Effector memory CD8-positive, alpha-beta T cell (primary cell): ENCODE data around the gene CTPS2.
"Not testable (repeated sequence)": the region's sequence is repeated elsewhere in the genome, so short reads cannot be mapped to it uniquely, and the experiment has no call there.

Experiments
- ATAC-seq: fragments of 150-1000 bp; cut with Tn5 transposase; replicated peaks from 2 replicates; pipeline ENCODE4 v1.10.0; 2021; ENCODE audit warnings: mild to moderate bottlenecking, moderate library complexity
- DNase-seq, 3 experiments: peaks; one replicate each; pipeline ENCODE4 v3.0.0; 2021
- H3K27ac Mint-ChIP-seq, 2 donors: one replicate each; pipeline ENCODE4 v1.8.0; 2022; ENCODE audit warnings: mild to moderate bottlenecking in 2 of 2, mixed read lengths in 2 of 2, moderate library complexity in 2 of 2
- H3K27me3 Mint-ChIP-seq, 2 donors: one replicate each; pipeline ENCODE4 v1.8.0; 2022; ENCODE audit warnings: mixed read lengths in 2 of 2
- H3K36me3 Mint-ChIP-seq: one replicate; pipeline ENCODE4 v1.8.0; 2022; ENCODE audit warnings: mild to moderate bottlenecking, moderate library complexity, mixed read lengths; ENCODE audit not compliant: insufficient read depth
- H3K4me1 Mint-ChIP-seq, 2 donors: one replicate each; pipeline ENCODE4 v1.8.0; 2022; ENCODE audit warnings: low read depth in 2 of 2, mixed read lengths in 2 of 2
- H3K4me3 Mint-ChIP-seq, 2 donors: one replicate each; pipeline ENCODE4 v1.8.0; 2022; ENCODE audit warnings: mild to moderate bottlenecking in 2 of 2, mixed read lengths in 2 of 2, moderate library complexity in 2 of 2
- H3K9me3 Mint-ChIP-seq, 2 donors: one replicate each; pipeline ENCODE4 v1.8.0; 2022; ENCODE audit warnings: mixed read lengths in 2 of 2

CTPS2 gene

DNA sequence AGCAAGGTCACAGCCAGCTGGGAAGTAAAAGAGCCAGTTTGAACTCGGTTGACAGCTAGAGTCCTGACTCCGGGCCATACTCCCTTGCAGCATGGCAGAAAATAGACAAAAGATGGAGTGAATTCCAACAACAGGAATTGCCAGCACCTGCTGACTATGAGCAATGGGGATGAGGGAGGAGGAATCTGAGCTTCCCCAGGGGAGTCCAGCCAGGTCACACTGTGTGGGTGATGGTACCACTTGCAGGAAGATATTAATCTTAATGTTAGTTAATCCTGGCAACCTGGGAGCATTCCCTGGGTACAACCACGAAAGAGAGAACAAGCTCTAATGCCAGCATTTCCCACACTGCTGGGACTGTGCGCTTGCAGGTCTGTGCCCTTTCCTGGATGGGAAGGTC lies 110.6 kb downstream of the CTPS2 start:
- H3K4me1 Mint-ChIP-seq, result no peaks in the 10 kb centered on the region
- no peak overlapping the region for H3K4me3 Mint-ChIP-seq
- peaks cover 4% of the 10 kb centered on the region for H3K36me3 Mint-ChIP-seq
- H3K27ac Mint-ChIP-seq, result no peak overlapping the region
- no peak for DNase-seq
- no peak for ATAC-seq
- no peaks in the 10 kb centered on the region for H3K27me3 Mint-ChIP-seq
- peaks cover 0 to 2% of the 10 kb centered on the region in 2 donors for H3K9me3 Mint-ChIP-seq

DNA sequence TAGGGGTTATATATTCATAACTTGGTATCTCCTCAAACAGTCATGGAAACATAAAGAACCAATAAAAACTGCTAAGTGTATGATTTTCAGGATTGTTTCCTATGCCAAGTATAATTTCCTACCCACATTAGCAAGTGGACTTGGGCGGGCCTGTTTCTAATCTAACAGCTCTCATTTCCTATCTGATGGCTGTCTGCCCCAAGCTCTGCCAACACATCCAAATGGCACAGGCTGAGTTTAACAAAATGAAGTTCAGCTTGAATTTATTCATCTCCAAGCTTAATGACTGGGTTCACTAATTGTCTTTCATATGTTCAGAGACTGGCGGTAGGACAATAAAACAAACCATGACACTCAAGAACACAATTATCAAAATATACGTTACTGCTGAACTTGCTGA lies 118.0 kb downstream of the CTPS2 start:
- H3K9me3 Mint-ChIP-seq, result peaks cover 0 to 2% of the 10 kb centered on the region in 2 donors
- no peaks in the 10 kb centered on the region for H3K27me3 Mint-ChIP-seq
- no peak overlapping the region for H3K4me3 Mint-ChIP-seq
- no peak overlapping the region for H3K27ac Mint-ChIP-seq
- no peak for ATAC-seq
- no peak for DNase-seq
- no peaks in the 10 kb centered on the region for H3K36me3 Mint-ChIP-seq
- H3K4me1 Mint-ChIP-seq, result no peaks in the 10 kb centered on the region

DNA sequence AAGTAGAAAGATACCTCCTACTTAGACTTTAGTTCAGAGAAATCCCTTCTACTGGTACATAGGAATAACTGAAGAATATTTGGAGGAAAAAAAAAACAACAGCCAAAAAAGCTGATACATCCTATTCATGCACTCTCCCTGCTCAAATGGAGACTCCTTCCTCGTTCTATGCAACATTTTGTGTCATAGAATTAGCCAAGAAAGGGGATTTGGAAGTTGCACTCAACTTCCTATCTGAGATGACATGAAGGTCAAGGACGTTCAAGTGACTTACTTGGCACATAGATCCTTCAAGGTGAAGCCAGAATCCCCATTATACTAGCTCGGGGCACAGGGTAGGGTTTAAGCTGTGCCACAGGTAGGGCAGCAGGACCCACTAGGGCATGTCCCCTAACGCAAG lies 118.7 kb downstream of the CTPS2 start:
- H3K9me3 Mint-ChIP-seq, result peaks cover 0 to 2% of the 10 kb centered on the region in 2 donors
- H3K27ac Mint-ChIP-seq, result no peak overlapping the region
- DNase-seq (no peak), ATAC-seq (no peak)
- H3K36me3 Mint-ChIP-seq, result no peaks in the 10 kb centered on the region
- no peaks in the 10 kb centered on the region for H3K27me3 Mint-ChIP-seq
- no peaks in the 10 kb centered on the region for H3K4me1 Mint-ChIP-seq
- no peak overlapping the region for H3K4me3 Mint-ChIP-seq

DNA sequence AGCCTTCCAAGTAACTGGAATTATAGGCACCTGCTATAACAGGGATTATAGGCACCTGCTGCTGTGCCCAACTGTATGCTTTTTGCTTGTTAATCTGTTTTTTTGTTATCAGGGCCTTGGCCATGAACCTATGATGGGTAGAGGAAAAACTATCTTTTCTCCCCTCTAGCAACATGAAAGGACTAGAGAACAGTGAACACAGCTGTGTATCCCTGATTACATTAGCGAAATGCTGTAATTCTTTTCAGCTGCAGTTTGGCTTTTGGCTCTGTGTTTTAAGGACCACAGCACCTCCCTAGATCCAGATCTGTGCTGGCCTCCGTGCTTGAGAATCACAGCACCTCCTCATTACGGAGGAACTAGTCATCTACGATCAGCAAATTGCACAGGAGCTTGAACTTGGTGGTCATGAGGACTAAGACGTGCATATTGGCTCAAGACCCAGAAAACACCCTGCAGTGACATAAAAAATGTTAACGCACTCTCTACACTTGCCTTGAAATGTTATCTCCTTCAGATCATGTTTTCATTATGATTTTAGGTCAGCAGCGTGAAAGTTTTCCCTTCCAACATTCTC lies 120.2 kb downstream of the CTPS2 start:
- DNase-seq, result no peak
- Mint-ChIP-seq H3K27me3 (no peaks in the 10 kb centered on the region), H3K27ac (no peak overlapping the region), H3K4me1 (no peaks in the 10 kb centered on the region), H3K36me3 (no peaks in the 10 kb centered on the region), H3K4me3 (no peak overlapping the region), H3K9me3 (no peaks in the 10 kb centered on the region)
- ATAC-seq, result no peak

DNA sequence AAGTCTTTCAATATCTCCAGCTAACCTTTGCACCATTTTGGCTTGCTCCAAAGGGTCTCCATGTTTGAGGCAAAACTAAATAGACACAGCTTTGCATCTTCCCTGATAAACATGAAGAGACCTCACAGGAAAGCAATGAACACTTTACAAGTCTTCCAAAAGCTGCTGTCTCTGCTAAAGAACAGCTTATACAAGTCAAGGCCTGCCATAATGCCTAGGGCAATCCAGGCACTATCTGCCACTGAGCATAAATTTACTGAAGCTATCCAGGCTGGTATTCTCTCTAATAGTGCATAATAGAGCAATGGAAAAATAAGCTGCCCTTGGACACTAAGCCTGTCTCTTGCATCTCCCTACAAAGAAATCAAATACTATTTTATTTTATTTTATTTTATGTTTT lies 122.6 kb downstream of the CTPS2 start:
- Mint-ChIP-seq H3K27me3 (no peaks in the 10 kb centered on the region), H3K9me3 (no peaks in the 10 kb centered on the region), H3K4me3 (no peak overlapping the region), H3K4me1 (no peaks in the 10 kb centered on the region), H3K36me3 (no peaks in the 10 kb centered on the region), H3K27ac (no peak overlapping the region)
- no peak for DNase-seq
- no peak for ATAC-seq

DNA sequence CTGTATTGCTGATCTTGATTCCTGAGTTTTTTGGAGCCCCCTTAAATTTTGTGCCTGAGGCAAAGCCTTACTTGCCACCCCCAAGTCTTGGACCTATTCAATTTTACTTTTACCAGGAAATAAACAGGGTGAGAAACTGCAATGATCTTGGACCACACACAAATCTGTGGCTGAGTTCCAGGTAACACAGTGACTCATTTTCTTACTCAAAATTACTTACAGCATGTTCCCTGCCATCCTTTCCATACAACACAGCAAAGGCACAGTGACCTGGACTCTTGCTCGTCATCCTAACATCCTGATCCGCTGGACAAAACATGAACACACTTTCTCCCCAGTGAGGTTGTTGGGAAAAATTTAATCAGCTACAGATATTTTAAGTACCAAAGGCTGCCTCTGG lies 123.3 kb downstream of the CTPS2 start:
- ATAC-seq (no peak), DNase-seq (no peak)
- Mint-ChIP-seq H3K27ac (no peak overlapping the region), H3K4me3 (no peak overlapping the region), H3K9me3 (no peaks in the 10 kb centered on the region), H3K27me3 (no peaks in the 10 kb centered on the region), H3K4me1 (no peaks in the 10 kb centered on the region), H3K36me3 (no peaks in the 10 kb centered on the region)

DNA sequence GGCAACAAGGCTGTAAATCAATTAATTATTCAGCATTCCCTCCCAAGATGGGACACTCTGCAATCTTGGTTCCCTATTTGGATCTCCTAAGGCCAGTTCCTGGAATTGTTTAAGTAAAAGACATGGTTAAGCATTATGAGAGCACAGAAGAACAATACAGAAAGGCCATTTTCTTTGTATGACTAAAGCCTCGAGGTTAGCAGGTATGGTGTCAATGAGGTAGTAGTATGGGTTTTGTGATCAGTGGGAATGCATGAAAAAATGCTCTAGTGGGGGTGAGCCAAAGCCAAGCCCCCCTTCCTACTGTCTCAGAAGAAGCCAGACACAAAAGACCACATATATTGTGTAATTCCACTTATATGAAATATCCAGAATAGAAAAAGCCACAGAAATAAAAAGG lies 124.2 kb downstream of the CTPS2 start:
- no peaks in the 10 kb centered on the region for H3K36me3 Mint-ChIP-seq
- ATAC-seq (no peak), DNase-seq (no peak)
- H3K27me3 Mint-ChIP-seq, result no peaks in the 10 kb centered on the region
- H3K27ac Mint-ChIP-seq, result no peak overlapping the region
- no peak overlapping the region for H3K4me3 Mint-ChIP-seq
- no peaks in the 10 kb centered on the region for H3K4me1 Mint-ChIP-seq
- no peaks in the 10 kb centered on the region for H3K9me3 Mint-ChIP-seq

DNA sequence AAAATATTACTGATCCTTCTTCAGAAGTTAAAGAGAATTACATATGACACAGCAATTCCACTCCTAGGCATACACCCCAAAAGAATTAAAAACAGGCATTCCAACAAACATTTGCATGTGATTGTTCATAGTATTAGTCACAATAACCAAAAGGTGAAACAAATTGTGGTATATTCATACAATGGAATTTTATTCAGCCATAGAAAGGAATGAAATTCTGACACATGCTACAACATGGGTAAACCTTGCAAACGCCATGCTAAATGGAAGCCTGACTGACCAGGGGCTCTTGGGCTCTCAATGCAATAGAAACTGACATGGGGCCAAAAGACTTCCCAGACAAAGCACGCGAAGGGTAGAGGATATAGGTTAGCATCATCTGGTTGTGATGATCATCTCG lies 124.6 kb downstream of the CTPS2 start:
- Mint-ChIP-seq H3K36me3 (no peaks in the 10 kb centered on the region), H3K9me3 (no peaks in the 10 kb centered on the region), H3K27ac (no peak overlapping the region), H3K4me3 (no peak overlapping the region), H3K27me3 (no peaks in the 10 kb centered on the region), H3K4me1 (no peaks in the 10 kb centered on the region)
- DNase-seq, result no peak
- ATAC-seq, result no peak

DNA sequence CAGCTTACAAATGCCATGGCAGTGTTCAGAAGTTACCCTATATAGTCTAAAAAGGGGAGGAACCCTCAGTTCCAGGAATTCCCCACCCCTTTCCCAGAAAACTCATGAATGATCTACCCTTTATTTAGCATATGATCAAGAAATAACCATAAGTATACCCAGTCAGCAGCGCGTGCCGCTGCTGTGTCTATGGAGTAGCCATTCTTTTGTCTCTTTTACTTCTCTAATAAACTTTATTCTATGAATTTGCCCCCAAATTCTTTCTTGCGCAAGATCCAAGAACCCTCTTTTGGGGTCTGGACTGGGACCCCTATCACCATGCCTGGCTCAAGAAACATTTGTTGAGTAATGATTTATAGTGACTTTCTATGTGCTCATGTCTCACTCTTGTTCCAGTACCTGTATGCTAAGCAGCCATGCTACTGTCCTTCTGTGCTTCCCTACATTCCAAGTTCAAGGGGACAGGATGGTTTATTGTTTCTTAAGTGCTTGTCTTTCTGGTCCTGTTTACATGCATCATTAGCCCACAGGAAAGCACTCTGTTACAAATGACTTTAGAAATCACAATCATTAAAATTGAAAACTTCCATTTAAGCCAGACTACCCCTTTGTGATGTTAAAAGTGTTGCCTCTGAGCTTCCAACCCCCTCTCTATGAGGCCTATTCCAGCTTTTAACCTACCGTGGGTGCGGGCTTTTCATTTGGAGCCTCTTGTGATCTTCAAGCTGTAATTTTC lies 125.9 kb downstream of the CTPS2 start:
- H3K36me3 Mint-ChIP-seq, result no peaks in the 10 kb centered on the region
- no peaks in the 10 kb centered on the region for H3K4me1 Mint-ChIP-seq
- H3K27ac Mint-ChIP-seq, result no peak overlapping the region
- H3K27me3 Mint-ChIP-seq, result no peaks in the 10 kb centered on the region
- ATAC-seq (no peak), DNase-seq (no peak)
- H3K4me3 Mint-ChIP-seq, result no peak overlapping the region
- no peaks in the 10 kb centered on the region for H3K9me3 Mint-ChIP-seq

DNA sequence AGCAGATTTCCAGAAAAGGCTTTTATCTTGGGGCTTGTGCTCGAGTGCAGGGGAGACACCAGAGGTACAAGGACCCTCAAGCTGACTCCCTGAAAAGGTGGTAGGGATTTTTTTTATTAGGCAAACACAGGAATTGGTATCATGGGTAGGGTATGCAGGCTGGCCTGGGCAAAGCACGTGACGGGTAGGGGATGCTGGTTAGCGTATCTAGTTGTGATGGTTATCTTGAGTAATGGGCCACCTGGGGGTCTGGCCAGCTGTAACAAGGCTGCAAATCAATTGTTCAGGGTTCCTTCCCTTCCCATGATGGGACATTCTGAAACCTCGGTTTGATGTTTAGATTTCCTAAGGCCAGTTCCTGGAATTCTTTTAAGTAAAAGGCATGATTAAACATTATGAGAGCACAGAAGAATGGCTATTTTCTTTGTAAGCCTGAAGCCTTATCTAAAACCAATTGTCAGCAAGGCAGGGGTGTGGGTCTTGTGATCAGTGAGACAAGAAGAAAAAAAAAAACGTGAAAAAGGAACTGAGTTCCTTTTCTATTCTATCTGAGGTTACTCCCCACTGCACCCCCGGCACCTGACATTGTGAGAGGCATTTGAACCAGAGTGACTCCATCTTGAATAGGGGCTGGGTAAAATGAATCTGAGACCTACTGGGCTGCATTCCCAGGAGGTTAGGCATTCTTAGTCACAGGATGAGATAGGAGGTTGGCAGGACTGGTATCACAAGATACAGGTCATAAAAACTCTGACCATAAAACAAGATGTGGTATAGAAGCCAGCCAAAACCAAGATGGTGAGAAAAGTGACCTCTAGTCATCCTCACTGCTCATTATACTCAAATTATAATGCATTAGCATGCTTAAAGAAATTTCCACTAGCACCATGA lies 126.7 kb downstream of the CTPS2 start:
- no peak for ATAC-seq
- Mint-ChIP-seq H3K4me3 (no peak overlapping the region), H3K27ac (no peak overlapping the region), H3K27me3 (no peaks in the 10 kb centered on the region), H3K4me1 (no peaks in the 10 kb centered on the region), H3K9me3 (no peaks in the 10 kb centered on the region), H3K36me3 (no peaks in the 10 kb centered on the region)
- DNase-seq, result no peak

DNA sequence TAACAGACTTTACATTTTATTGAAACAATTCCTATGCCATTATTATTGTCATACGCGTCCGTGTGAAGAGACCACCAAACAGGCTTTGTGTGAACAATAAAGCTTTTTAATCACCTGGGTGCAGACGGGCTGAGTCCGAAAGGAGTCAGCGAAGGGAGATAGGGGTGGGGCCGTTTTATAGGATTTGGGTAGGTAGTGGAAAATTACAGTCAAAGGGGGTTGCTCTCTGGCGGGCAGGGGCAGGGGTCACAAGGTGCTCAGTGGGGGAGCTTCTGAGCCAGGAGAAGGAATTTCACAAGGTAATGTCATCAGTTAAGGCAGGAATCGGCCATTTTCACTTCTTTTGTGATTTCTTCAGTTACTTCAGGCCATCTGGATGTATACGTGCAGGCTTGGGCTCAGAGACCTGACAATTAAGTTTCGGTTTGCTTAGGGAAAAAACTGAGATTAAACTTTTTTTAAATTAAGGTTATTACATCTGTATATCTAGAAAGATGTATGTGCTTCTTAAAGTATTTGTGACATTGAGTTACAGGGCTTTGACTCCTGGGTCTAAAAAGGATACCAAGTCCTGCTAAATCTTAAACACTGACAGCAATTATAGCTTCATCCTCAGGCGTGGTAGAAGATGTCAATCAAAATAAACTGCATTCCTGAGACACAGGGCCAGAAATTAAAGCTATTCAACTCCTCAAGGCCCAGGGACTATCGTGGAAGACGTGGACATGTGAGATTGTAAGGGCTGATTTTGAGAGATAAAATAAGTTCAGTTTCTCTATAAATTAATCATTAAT lies 132.3 kb downstream of the CTPS2 start:
- H3K9me3 Mint-ChIP-seq, H3K4me1 Mint-ChIP-seq, H3K4me3 Mint-ChIP-seq, DNase-seq, H3K27me3 Mint-ChIP-seq, ATAC-seq, H3K36me3 Mint-ChIP-seq, H3K27ac Mint-ChIP-seq: not testable (repeated sequence)

DNA sequence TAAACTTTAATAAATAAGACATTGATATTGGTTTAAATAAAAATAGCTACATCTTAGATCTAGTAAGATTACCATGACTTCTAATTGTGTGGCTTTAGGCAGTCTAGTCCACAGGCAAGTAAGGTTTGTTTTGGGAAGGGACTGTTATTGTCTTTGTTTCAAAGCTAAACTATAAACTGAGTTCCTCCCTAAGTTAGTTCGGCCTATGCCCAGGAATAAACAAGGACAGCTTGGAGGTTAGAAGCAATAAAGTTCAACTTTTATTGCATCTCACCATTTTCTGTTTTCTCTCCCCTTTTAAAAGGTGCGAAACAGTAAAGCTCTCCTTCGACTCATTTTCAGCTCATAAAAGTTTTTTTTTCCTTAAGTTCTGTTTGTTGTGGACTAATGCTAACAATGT lies 133.0 kb downstream of the CTPS2 start:
- Mint-ChIP-seq H3K36me3 (no peaks in the 10 kb centered on the region), H3K27me3 (no peaks in the 10 kb centered on the region), H3K27ac (no peak overlapping the region), H3K4me3 (no peak overlapping the region), H3K4me1 (no peaks in the 10 kb centered on the region), H3K9me3 (no peaks in the 10 kb centered on the region)
- no peak for ATAC-seq
- no peak for DNase-seq

DNA sequence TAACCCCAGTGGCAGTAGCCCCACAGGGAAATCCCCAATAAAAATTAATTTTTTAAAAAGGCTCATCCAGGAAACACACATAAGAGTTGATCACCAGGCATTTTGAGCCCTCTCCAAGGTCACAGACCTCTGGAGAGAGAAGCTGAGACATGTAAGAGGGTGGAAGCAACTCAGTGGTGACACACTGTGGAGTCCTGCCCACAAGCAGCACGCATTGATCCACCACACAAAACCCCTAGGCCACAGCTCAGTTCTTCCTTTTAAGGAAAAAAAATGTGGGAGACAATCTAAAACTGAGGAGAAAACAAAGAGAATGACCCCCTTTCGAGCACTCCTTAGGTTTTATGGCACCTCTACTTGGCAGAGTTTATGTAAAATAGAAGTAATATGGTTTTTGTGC lies 134.3 kb downstream of the CTPS2 start:
- DNase-seq (no peak), ATAC-seq (no peak)
- Mint-ChIP-seq H3K36me3 (no peaks in the 10 kb centered on the region), H3K27ac (no peak overlapping the region), H3K4me1 (no peaks in the 10 kb centered on the region), H3K27me3 (no peaks in the 10 kb centered on the region), H3K9me3 (no peaks in the 10 kb centered on the region), H3K4me3 (no peak overlapping the region)
